ENCODE data around the gene DGCR8. TPM values are rescaled to one million over a fixed set of nuclear protein-coding genes. Genes with fewer than 3 reads are reported as not detected.

The DGCR8 gene
- total RNA-seq, 1 experiment from 2014 or later = 53.1 TPM

- no peak for TF ChIP-seq CTCF (IDR thresholded peaks at IDR 0.05; ENCODE audit: insufficient read depth in 1 of 2, low read depth in 1 of 2, low read length in 1 of 2, severe bottlenecking in 1 of 2, unreplicated experiment in 1 of 2)
- intact Hi-C loops (cut with micrococcal nuclease; ENCODE audit: unreplicated experiment) = no loop called here
- Mint-ChIP-seq H3K27me3 (ENCODE audit: insufficient read depth, unreplicated experiment) (no peaks in the 10 kb centered on the region), H3K4me1 (ENCODE audit: low read depth, unreplicated experiment) (no peaks in the 10 kb centered on the region), H3K9me3 (ENCODE audit: unreplicated experiment) (no peaks in the 10 kb centered on the region), H3K27ac (ENCODE audit: unreplicated experiment) (no peak overlapping the region), H3K4me3 (ENCODE audit: unreplicated experiment) (no peak overlapping the region), H3K36me3 (ENCODE audit: insufficient read depth, unreplicated experiment) (peaks cover 93% of the 10 kb centered on the region)
- Histone ChIP-seq H3K4me1 (no peaks in the 10 kb centered on the region), H3K9me3 (no peaks in the 10 kb centered on the region), H3K4me3 (ENCODE audit: low read depth, low read length) (no peak overlapping the region), H3K27me3 (replicated peaks; ENCODE audit: control insufficient read depth, insufficient read depth, low read length) (no peaks in the 10 kb centered on the region), H3K36me3 (ENCODE audit: control insufficient read depth, insufficient read depth, low read length) (no peaks in the 10 kb centered on the region; the same call in 1 of the 2 replicates)
- BruUV-seq (replicated peaks) = no TSS peak
- DNase-seq = no peak
- ChIA-PET CTCF (interaction anchor here (0.6 to 1.1 kb wide), 2 partner anchors 159 to 172 kb away, joined by 3 read pairs; no protein-coding TSS in a partner anchor), POLR2A (no interaction called here)
Measured at GRCh38 chr22:20125201-20126174, 45.4 kb downstream of the DGCR8 start.

GRCh38 chr22:20126284-20127029, 46.4 kb downstream of the DGCR8 start:
- Mint-ChIP-seq H3K9me3 (ENCODE audit: unreplicated experiment) (no peaks in the 10 kb centered on the region), H3K4me1 (ENCODE audit: low read depth, unreplicated experiment) (no peaks in the 10 kb centered on the region), H3K4me3 (ENCODE audit: unreplicated experiment) (no peak overlapping the region), H3K36me3 (ENCODE audit: insufficient read depth, unreplicated experiment) (peaks cover 87% of the 10 kb centered on the region), H3K27me3 (ENCODE audit: insufficient read depth, unreplicated experiment) (no peaks in the 10 kb centered on the region), H3K27ac (ENCODE audit: unreplicated experiment) (no peak overlapping the region)
- no peak for DNase-seq
- ChIA-PET CTCF (interaction anchor here (0.6 kb wide), 1 partner anchor 9 kb away, joined by 5 read pairs; the partner anchor contains the start of gene TRMT2A), POLR2A (no interaction called here)
- no peaks in the 10 kb centered on the region for H3K9me3 ChIP-seq
- no peaks in the 10 kb centered on the region for H3K27me3 ChIP-seq (replicated peaks; ENCODE audit: control insufficient read depth, insufficient read depth, low read length)
- no peak for TF ChIP-seq CTCF (IDR thresholded peaks at IDR 0.05; ENCODE audit: insufficient read depth in 1 of 2, low read depth in 1 of 2, low read length in 1 of 2, severe bottlenecking in 1 of 2, unreplicated experiment in 1 of 2)
- H3K4me1 ChIP-seq = no peaks in the 10 kb centered on the region
- no peak overlapping the region for H3K4me3 ChIP-seq (ENCODE audit: low read depth, low read length)
- intact Hi-C loops (cut with micrococcal nuclease; ENCODE audit: unreplicated experiment) = no loop called here
- no TSS peak for BruUV-seq (replicated peaks)
- H3K36me3 ChIP-seq (ENCODE audit: control insufficient read depth, insufficient read depth, low read length) = no peaks in the 10 kb centered on the region; the same call in 1 of the 2 replicates

GRCh38 chr22:20127318-20127868, 47.4 kb downstream of the DGCR8 start:
- intact Hi-C loops (cut with micrococcal nuclease; ENCODE audit: unreplicated experiment) = no loop called here
- no peaks in the 10 kb centered on the region for H3K4me1 Mint-ChIP-seq (ENCODE audit: low read depth, unreplicated experiment)
- CTCF ChIA-PET = interaction anchor here (0.6 kb wide), 1 partner anchor 10 kb away, joined by 5 read pairs; the partner anchor contains the start of gene TRMT2A
- POLR2A ChIA-PET = no interaction called here
- DNase-seq = no peak
- no peaks in the 10 kb centered on the region for H3K27me3 ChIP-seq (replicated peaks; ENCODE audit: control insufficient read depth, insufficient read depth, low read length)
- H3K9me3 Mint-ChIP-seq (ENCODE audit: unreplicated experiment) = no peaks in the 10 kb centered on the region
- no peak for TF ChIP-seq CTCF (IDR thresholded peaks at IDR 0.05; ENCODE audit: insufficient read depth in 1 of 2, low read depth in 1 of 2, low read length in 1 of 2, severe bottlenecking in 1 of 2, unreplicated experiment in 1 of 2)
- no peak overlapping the region for H3K4me3 Mint-ChIP-seq (ENCODE audit: unreplicated experiment)
- no peaks in the 10 kb centered on the region for H3K9me3 ChIP-seq
- peak overlapping the region; percentile 53 for H3K27ac Mint-ChIP-seq (ENCODE audit: unreplicated experiment)
- H3K36me3 ChIP-seq (ENCODE audit: control insufficient read depth, insufficient read depth, low read length) = no peaks in the 10 kb centered on the region; the same call in 1 of the 2 replicates
- peaks cover 77% of the 10 kb centered on the region for H3K36me3 Mint-ChIP-seq (ENCODE audit: insufficient read depth, unreplicated experiment)
- H3K4me3 ChIP-seq (ENCODE audit: low read depth, low read length) = no peak overlapping the region
- no peaks in the 10 kb centered on the region for H3K4me1 ChIP-seq
- H3K27me3 Mint-ChIP-seq (ENCODE audit: insufficient read depth, unreplicated experiment) = no peaks in the 10 kb centered on the region
- no TSS peak for BruUV-seq (replicated peaks)

All from Caco-2 (cell line).